ENCODE results near the gene PPP1R12C.
"Not testable (repeated sequence)": the region's sequence is repeated elsewhere in the genome, so short reads cannot be mapped to it uniquely, and the experiment has no call there.

PPP1R12C gene

DNA sequence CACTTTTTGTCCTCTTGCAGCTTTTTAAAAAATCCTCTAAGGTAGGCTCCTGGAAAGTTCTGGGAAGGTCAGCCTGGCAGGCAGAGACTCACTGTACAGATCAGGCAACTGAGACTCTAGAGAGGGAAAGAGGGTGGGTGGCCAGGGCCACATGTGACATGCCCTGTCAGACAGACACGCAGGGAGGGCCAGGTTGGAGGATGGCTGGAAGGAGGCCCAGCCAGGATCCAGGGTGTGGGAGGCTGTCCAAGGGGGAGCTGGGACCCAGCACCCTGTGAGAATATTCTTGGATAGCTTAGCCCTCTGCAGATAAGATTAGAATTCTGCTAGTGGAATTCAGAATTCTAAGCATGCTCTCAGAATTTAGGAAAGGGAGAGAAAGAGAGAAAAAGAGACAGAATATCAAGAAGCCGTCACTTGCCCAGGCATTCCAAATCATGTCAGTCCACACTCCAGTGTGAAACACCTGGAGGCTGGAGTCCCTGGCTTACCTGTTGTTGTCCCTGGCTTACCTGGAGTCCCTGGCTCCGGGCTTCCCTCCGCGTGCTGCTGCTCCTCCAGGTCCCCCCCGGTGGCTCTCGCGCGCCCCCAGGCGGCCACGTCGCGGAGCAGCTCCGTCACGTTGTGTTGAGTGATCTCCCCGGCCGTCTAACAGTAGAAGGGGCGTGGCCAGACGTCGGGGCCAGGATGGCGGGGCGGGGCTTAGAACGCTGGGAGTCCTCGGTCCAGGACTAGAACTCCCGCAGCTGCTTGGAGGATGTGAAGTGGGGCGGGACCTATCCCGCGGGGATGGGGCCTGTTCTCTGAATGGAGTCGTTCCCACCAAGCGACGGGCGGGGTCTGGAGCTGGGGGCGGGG lies 42.9 kb upstream of the PPP1R12C start:
- TF ChIP-seq, protein P1, sequence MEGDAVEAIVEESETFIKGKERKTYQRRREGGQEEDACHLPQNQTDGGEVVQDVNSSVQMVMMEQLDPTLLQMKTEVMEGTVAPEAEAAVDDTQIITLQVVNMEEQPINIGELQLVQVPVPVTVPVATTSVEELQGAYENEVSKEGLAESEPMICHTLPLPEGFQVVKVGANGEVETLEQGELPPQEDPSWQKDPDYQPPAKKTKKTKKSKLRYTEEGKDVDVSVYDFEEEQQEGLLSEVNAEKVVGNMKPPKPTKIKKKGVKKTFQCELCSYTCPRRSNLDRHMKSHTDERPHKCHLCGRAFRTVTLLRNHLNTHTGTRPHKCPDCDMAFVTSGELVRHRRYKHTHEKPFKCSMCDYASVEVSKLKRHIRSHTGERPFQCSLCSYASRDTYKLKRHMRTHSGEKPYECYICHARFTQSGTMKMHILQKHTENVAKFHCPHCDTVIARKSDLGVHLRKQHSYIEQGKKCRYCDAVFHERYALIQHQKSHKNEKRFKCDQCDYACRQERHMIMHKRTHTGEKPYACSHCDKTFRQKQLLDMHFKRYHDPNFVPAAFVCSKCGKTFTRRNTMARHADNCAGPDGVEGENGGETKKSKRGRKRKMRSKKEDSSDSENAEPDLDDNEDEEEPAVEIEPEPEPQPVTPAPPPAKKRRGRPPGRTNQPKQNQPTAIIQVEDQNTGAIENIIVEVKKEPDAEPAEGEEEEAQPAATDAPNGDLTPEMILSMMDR (IDR thresholded peaks at IDR 0.05; ENCODE audit: low read depth, low read length, missing control alignments), result peak; percentile 89
- no peak overlapping the region for H3K4me3 ChIP-seq (ENCODE audit: low read depth, low read length)
- DNase-seq (ENCODE audit: low read depth), result peak; percentile 54

DNA sequence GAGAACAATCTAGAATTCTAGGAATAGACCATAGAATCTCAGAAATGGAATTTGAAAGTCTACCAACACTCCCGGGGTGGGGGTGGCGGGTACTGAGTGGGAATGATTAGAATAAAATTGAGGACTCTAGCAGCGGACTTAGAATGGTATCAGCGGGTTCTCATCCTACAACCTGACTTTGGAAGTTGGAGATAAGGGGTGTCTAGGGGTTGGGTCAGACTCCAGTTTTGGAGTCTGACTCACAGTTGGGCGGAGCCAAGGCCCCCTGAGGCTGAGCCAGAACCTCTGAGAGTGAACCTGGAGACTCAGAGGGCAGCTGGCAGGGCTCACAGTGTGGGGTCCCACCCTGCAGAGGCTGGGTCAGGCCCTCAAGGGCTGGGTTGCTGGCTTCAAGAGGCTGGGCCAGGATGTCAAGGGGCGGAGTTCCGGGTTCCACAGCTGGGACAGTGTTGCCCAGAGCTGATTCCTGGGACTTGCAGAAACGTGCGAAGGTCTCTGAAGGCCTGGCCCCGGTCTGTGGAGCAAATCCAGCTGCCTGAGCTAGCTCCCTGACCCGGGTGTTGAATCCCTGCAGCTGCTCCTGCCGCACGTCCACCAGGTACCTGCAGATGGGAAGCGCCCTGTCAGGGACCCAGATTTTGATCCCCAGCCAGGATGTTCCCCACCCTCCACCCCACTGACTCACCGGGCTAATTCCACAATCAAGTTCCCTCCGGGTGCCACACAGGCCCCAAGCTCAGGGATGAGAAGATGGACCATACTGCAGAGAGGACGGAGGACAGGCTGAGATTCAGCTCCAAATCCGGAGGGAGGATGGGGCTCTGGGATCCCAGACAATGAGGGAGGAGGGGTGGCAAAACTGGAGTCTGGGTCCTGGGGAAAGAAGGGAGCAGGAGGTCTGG lies 41.7 kb upstream of the PPP1R12C start:
- no peak for DNase-seq (ENCODE audit: low read depth)
- TF ChIP-seq, protein P1 (IDR thresholded peaks at IDR 0.05; ENCODE audit: low read depth, low read length, missing control alignments), result no peak
- H3K4me3 ChIP-seq (ENCODE audit: low read depth, low read length), result no peak overlapping the region

DNA sequence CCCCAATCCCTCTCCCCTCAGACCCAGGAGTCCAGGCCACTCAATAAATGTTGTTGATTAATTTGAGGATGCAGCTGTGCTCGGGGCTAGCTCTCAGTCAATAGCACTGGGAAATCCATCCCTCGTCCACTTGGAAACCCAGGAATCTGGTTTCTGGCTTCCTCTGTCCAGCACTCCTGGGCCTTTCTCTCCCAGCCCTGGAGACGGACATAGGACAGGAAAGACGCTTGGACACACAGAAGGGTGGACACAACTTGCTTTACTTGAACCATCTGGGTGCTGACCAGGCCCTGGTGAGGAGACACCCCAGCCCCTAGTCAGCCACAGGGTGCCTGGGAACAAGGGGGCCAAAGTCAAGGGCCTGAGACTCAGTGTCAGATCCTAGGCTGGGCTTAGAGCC lies 41.0 kb upstream of the PPP1R12C start:
- H3K4me3 ChIP-seq (ENCODE audit: low read depth, low read length), result no peak overlapping the region
- TF ChIP-seq, protein P1 (IDR thresholded peaks at IDR 0.05; ENCODE audit: low read depth, low read length, missing control alignments), result no peak
- DNase-seq (ENCODE audit: low read depth), result no peak

DNA sequence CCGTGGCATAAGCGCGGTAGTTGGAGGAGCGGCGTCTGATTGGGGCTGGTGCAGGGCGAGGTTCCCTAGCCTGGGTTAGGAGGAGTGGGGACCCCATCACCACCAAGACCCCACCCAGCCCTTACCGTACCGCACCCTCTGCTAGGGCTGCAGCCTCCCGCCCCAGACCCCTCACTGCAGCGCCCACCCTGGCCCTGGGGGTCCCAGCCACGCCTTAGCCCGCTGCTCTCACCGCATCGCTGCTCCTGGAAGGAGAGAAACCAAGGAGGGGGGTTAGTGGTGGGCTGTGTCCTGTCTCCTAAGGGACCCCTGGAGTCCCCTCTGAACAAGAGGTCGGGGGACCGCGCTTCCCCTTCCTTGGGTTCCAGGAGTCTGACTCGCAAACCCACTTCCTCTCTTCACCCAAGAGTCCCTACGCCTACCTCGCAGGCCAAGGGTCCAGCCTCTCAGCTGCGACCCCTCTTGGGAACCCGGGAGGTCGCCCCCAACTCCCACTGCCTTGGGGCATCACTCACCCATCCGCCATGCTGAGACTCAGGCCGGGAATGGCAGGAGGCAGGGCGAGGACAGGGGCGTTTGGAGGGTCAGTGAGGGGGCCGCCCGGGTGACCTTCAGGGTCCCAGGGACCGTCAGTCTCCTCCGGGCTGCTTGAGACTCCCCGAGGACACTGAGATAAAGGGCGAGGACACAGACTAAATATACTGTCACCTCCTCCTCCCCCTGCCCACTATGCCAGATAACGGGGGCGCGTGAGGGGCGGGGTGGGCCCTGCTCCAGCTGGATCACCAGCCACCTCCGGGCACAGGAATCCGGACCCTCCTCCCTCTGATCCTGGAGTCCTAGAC lies 39.8 kb upstream of the PPP1R12C start, which contains the start of gene TNNI3:
TNNI3 (minus strand) TSS at position 669 of the 845 bp plus-strand sequence; CDS start at position 526, 143 bp downstream.
- DNase-seq (ENCODE audit: low read depth), result no peak
- no peak within 1 kb of the TSS for H3K4me3 ChIP-seq (ENCODE audit: low read depth, low read length)
- TF ChIP-seq, protein P1 (IDR thresholded peaks at IDR 0.05; ENCODE audit: low read depth, low read length, missing control alignments), result no peak

DNA sequence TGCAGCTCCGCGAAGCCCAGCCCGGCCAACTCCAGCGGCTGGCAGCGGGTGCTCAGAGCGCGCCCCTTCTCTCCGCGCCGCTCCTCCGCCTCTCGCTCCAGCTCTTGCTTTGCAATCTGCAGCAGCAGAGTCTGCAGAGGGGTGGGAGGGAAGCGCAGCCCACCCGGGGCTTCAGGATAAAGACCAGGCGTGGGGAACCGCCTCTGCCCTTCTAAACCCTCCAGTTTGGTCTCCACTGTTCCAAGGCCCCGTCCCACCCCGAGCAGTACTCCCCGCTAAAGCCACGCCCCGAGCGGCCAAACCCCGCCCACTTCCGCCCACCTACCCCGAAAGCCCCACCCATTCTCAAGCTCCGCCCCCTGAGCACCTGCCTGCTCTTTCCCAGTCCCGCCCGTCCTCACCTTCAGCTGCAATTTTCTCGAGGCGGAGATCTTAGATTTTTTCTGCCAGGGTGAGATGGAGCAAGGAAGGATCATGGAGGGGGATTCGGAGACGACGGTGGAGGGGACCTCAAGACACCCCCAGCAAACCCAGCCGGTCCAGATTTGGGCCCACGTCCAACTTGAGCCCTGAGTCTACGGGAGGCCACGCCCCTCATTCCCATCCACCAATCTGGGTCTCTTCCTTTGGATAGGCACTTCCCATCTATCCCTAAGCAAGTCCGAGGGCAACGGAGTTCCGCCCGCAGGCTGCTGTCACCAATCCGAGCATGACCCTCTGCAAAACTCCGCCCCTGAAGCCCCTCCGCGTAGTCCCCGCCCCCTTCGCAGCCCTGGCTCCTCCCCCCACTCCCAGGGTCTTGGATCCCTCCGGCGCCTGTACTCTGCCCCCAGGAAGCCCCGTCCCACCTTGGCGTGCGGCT lies 39.0 kb upstream of the PPP1R12C start:
- no peak overlapping the region; the same call in 1 of the 2 replicates for H3K4me3 ChIP-seq (ENCODE audit: low read depth, low read length)
- TF ChIP-seq, protein P1 (IDR thresholded peaks at IDR 0.05; ENCODE audit: low read depth, low read length, missing control alignments), result no peak
- DNase-seq (ENCODE audit: low read depth), result no peak

DNA sequence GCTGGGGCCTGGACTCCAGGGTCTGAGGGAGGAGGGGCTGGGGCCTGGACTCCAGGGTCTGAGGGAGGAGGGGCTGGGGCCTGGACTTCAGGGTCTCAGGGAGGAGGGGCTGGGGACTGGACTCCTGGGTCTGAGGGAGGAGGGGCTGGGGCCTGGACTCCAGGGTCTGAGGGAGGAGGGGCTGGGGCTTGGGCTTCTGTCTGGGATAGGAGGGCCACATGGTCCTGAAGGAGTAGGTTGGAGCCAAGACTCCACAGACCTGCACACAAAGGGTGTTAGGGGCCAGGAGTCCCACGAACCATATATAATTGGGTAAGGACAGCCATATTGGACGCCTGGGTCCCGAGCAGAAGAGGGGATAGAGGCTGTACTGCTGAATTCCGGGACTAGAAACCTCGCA lies 38.3 kb upstream of the PPP1R12C start:
- not testable (repeated sequence) for DNase-seq (ENCODE audit: low read depth); H3K4me3 ChIP-seq (ENCODE audit: low read depth, low read length)
